Gastrocnemius medialis (tissue), 4 donors: ENCODE data around the gene ZNF761. TPM values are rescaled to one million over a fixed set of nuclear protein-coding genes. Genes with fewer than 3 reads are reported as not detected.
"Not testable (repeated sequence)": the region's sequence is repeated elsewhere in the genome, so short reads cannot be mapped to it uniquely, and the experiment has no call there.

Experiments
- ATAC-seq, 2 donors: fragments of 150-250 bp; one replicate each; pipeline ENCODE4 v1.9.1; 2016
- DNase-seq, 2 donors: peaks; one replicate each; pipeline ENCODE4 v3.0.0-alpha.2; 2019
- H3K27ac ChIP-seq, 4 donors: fragments of 200-600 bp; sonication (generic); 1 replicate in 1 of 4; 2 replicates in 3 of 4; pipeline ENCODE4 v1.5.1; 2016 to 2018; ENCODE audit warnings: mild to moderate bottlenecking in 2 of 4, moderate library complexity in 1 of 4
- H3K27me3 ChIP-seq, 3 donors: fragments of 200-600 bp; sonication (generic) in 2 of 3; 1 replicate in 1 of 3; 2 replicates in 2 of 3; pipeline versions ENCODE4 v1.5.1 to v1.6.0; 2016 to 2019; ENCODE audit warnings: mild to moderate bottlenecking in 1 of 3, moderate library complexity in 1 of 3
- H3K36me3 ChIP-seq, 2 donors: fragments of 200-600 bp; sonication (generic) in 1 of 2; one replicate each; pipeline ENCODE4 v1.5.1; 2017 to 2018
- H3K4me1 ChIP-seq, 2 donors: fragments of 200-600 bp; sonication (generic) in 1 of 2; one replicate each; pipeline ENCODE4 v1.5.1; 2016 to 2017; ENCODE audit warnings: mild to moderate bottlenecking in 2 of 2
- H3K4me3 ChIP-seq, 4 donors: fragments of 200-600 bp; sonication (generic) in 3 of 4; 1 replicate in 1 of 4; 2 replicates in 3 of 4; pipeline ENCODE4 v1.5.1; 2016 to 2019; ENCODE audit warnings: mild to moderate bottlenecking in 2 of 4
- H3K9me3 ChIP-seq, 3 donors: fragments of 200-600 bp; sonication (generic) in 2 of 3; 1 replicate in 1 of 3; 2 replicates in 2 of 3; pipeline ENCODE4 v1.5.1; 2016 to 2019
- CTCF ChIP-seq, 5 experiments: fragments of 450-650 bp in 3 of 5; fragments of 200-600 bp in 2 of 5; sonication (generic) in 2 of 5; IDR thresholded peaks in 4 of 5; conservative IDR thresholded peaks in 1 of 5; 1 replicate in 4 of 5; 2 replicates in 1 of 5; pipeline ENCODE4 v1.5.1; 2016 to 2019; ENCODE audit warnings: antibody characterized with exemption in 5 of 5, mild to moderate bottlenecking in 3 of 5, moderate library complexity in 3 of 5
- POLR2A ChIP-seq, 2 donors: fragments of 450-650 bp; IDR thresholded peaks; one replicate each; pipeline ENCODE4 v1.6.1; 2017; ENCODE audit warnings: antibody characterized with exemption in 2 of 2, mild to moderate bottlenecking in 2 of 2, moderate library complexity in 2 of 2
- in situ Hi-C, 4 donors: fragments of 200-750 bp; cut with MboI; loops; one replicate each; pipeline versions ENCODE4 v1.15.0 to v1.8.0; 2017; ENCODE audit warnings: low sequenced_read_pairs in 4 of 4
- intact Hi-C: fragments of 100-400 bp; cut with DNase I; formaldehyde crosslinking; loops from one replicate; pipeline ENCODE4 v1.15.1; 2023; ENCODE audit warnings: low total_unique reads
- total RNA-seq, 4 donors: library from RNA; depleted of rRNA; stranded (reverse); fragments of >200 nt; gene quantifications; one replicate each; pipeline versions ENCODE4 v1.1.0 to v1.2.3, GENCODE V29; 2016

ZNF761 gene
- total RNA-seq, 4 donors from 2014 or later, result 3.7 to 7.0 (median 4.1) TPM

DNA sequence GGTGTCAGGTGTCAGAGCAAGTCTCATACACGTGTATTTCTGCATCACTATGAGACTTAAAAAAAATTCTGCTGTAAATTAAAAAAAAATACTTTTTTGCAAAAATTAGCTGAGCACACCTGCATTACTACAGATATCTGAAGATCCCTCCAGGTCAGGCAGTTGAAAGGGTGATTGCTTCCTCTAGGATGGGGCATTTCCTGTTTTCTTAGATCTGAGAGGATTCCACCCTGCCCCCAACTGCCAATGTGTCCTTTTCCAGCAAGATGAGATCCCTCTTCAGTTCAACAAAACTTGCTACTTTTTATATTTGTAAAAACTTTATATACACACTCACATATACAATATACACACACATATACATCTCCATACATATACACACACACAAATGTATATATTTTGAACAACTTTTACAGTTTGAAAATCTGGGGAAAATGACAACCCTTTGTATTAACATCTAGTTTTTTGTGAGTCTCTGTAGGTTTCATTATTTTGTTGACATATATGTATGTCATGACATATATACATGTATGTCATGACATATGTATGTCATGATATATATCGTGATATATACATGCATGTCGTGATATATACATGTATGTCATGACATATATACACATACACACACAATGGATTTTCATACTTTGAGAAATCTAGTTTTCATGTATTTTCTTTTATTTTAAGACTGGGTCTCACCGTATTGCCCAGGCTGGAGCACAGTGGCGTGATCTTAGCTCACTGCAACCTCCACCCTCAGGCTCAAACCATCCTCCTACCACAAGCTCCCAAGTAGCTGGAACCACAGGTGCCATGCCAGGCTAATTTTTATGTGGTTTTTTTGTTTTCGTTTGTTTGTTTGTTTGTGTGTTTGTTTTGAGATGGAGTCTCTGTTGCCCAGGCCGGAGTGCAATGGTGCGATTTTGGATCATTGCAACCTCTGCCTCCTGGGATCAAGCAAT, 53.5 kb downstream of the ZNF761 start:
- no peak overlapping the region for H3K27ac ChIP-seq
- no peak for ATAC-seq
- intact Hi-C loops, result no loop called here
- H3K4me3 ChIP-seq, result no peak overlapping the region
- DNase-seq, result no peak
- TF ChIP-seq POLR2A (IDR thresholded peaks at IDR 0.05) (no peak), CTCF (IDR thresholded peaks at IDR 0.05 in 4 of 5, conservative IDR thresholded peaks at IDR 0.05 in 1 of 5) (no peak)
- peaks cover 0 to 27% of the 10 kb centered on the region in 2 donors for H3K36me3 ChIP-seq
- peaks cover 0 to 3% (median 0%) of the 10 kb centered on the region in 3 donors for H3K9me3 ChIP-seq
- in situ Hi-C loops, result no loop called here
- no peaks in the 10 kb centered on the region for H3K27me3 ChIP-seq
- no peaks in the 10 kb centered on the region for H3K4me1 ChIP-seq

GRCh38 chr19:53492153-53492552, 60.4 kb downstream of the ZNF761 start:
- Histone ChIP-seq H3K4me3 (no peak overlapping the region), H3K27me3 (no peaks in the 10 kb centered on the region), H3K9me3 (peaks cover 0 to 7% (median 4%) of the 10 kb centered on the region in 3 donors), H3K27ac (no peak overlapping the region), H3K4me1 (no peaks in the 10 kb centered on the region), H3K36me3 (peaks cover 0 to 29% of the 10 kb centered on the region in 2 donors)
- TF ChIP-seq CTCF (IDR thresholded peaks at IDR 0.05 in 4 of 5, conservative IDR thresholded peaks at IDR 0.05 in 1 of 5), result no peak
- TF ChIP-seq POLR2A (IDR thresholded peaks at IDR 0.05), result no peak
- in situ Hi-C loops (no loop called here), intact Hi-C loops (no loop called here)
- no peak for ATAC-seq
- DNase-seq, result no peak

GRCh38 chr19:53497311-53498023, 65.7 kb downstream of the ZNF761 start:
- H3K27me3 ChIP-seq, ATAC-seq, H3K36me3 ChIP-seq, intact Hi-C loops, in situ Hi-C loops, DNase-seq, H3K9me3 ChIP-seq, H3K4me1 ChIP-seq, H3K4me3 ChIP-seq: not testable (repeated sequence)
- H3K27ac ChIP-seq, result peak overlapping the region in 1 of 4 donors; percentile 49

DNA sequence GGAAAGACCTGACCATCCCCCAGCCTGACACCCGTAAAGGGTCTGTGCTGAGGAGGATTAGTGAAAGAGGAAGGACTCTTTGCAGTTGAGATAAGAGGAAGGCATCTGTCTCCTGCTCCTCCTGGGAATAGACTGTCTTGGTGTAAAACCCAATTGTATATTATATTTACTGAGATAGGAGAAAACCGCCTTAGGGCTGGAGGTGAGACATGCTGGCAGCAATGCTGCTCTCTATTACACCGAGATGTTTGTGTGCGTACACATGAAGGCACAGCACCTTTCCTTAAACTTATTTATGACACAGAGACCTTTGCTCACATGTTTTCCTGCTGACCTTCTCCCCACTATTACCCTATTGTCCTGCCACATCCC, 66.2 kb downstream of the ZNF761 start:
- DNase-seq, H3K27me3 ChIP-seq, H3K4me1 ChIP-seq, in situ Hi-C loops, H3K36me3 ChIP-seq, intact Hi-C loops, ATAC-seq, H3K9me3 ChIP-seq: not testable (repeated sequence)
- Histone ChIP-seq H3K27ac (peak overlapping the region in 2 of 4 donors; percentile 25 to 49), H3K4me3 (peak overlapping the region in 1 of 4 donors; percentile 20)

DNA sequence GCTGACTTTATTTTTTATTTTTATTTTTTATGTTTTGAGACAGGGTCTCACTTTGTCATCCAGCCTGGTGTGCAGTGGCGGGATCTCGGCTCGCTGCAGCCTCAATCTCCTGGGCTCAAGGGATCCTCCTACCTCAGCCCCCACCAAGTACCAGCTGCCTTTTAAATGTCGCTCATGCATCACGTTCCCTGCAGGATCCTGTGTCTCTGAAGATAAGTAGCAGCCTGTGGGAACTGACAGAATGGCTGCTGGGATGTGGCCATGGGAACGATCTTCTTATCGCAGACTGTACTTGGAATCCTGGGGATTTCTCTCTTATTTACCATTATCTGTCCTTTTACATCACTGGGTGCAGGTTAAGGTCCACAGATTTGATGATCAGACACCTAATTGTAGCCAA, 71.4 kb downstream of the ZNF761 start:
- intact Hi-C loops, H3K27me3 ChIP-seq, H3K4me1 ChIP-seq, H3K36me3 ChIP-seq, H3K9me3 ChIP-seq, ATAC-seq, H3K4me3 ChIP-seq, DNase-seq: not testable (repeated sequence)
- in situ Hi-C loops, result loop anchor here in 1 of 4 donors (25.0 kb wide), 1 partner anchor 316 kb away; the partner anchor contains the start of gene ZNF665
- H3K27ac ChIP-seq, result peak overlapping the region in 1 of 4 donors; percentile 47

DNA sequence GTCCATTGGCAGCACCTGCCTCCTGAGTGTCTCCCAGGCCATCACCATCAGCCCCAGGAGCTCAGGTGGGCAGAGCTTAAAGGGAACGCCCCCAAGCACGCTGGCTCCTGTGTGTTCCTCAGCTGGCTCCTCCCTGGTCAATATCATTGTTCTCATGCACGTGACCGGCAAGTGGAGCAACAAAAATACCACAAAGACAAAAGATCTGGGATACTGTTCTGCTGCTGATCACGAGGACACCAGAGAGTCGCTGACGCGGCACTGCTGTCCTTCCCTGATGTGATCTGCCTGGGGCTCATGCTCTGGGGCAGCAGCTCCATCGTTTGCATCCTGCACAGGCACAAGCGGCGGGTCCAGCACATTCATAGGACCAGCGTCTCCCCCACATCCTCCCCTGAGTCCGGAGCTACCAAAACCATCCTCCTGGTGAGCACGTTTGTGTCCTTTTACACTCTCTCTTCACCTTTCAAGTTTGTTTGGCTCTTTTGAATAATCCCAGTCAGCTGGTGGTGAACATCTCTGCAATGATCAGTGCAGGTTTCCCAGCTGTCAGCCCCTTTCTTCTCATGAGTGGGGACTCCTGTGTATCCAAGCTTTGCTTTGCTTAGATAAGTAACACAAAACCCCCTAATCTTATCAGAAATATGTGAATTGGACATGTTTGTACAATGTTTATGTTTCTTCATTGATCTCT, 72.0 kb downstream of the ZNF761 start:
- H3K36me3 ChIP-seq, H3K4me1 ChIP-seq, H3K4me3 ChIP-seq, intact Hi-C loops, H3K9me3 ChIP-seq, H3K27me3 ChIP-seq, DNase-seq: not testable (repeated sequence)
- peak in 1 of 2 donors; percentile 70 for ATAC-seq
- in situ Hi-C loops, result loop anchor here in 1 of 4 donors (25.0 kb wide), 1 partner anchor 317 kb away; the partner anchor contains the start of gene ZNF665
- H3K27ac ChIP-seq, result peak overlapping the region in 1 of 4 donors; percentile 71

DNA sequence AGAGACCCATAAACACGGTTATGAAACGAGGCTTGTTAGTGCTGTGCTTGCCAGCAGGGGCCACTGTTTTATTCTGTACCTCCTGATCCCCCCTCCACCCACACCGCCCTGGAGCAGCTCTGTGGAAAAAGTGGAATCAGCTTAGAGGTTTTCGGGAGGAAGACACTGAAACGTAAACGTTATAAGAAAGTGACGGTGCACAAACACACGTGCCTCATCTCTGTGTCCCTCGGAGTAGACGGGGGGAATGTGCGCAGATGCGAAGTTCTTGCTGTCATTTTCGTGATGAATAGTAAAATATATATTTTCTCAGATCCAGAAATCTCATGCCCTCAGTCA, 72.5 kb downstream of the ZNF761 start:
- Histone ChIP-seq H3K4me3 (peak overlapping the region in 2 of 4 donors; percentile 29 to 36), H3K27ac (peak overlapping the region in 3 of 4 donors; percentile 25 to 71 (median 43))
- DNase-seq, H3K4me1 ChIP-seq, intact Hi-C loops, H3K27me3 ChIP-seq, H3K36me3 ChIP-seq, H3K9me3 ChIP-seq: not testable (repeated sequence)
- in situ Hi-C loops, result loop anchor here in 1 of 4 donors (25.0 kb wide), 1 partner anchor 317 kb away; the partner anchor contains the start of gene ZNF665
- peak; percentile 39 to 44 for ATAC-seq
